ENCODE data around the gene CDX1.

Gene CDX1

DNA sequence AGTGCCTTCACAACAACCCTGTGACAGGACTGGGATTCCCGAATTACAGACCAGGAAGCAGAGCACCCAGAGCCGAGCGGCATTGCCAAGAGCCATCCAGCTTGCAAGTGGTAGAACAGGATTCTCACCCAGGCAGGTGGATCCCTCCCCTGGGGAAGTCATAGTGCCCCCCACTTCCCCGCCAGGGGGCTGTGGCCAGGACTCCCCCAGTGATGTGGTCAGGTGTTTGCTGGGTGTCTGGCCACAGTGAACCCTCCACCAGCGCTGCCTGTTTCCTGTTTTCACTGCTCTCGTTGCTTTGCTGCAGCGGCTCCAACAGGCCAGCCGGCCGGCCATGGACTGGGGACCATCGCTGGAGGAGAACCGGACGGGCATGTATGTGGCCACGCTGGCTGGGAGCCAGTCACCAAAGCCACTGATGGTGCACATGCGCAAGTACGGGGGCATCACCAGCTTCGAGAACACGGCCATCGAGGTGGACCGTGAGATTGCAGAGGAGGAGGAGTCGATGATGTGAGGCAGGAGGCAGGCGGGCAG is 42.6 kb downstream of the CDX1 start:
- no peak for TF ChIP-seq CTCF (IDR thresholded peaks at IDR 0.05; ENCODE audit: extremely low read depth, missing control alignments)
- no peak for DNase-seq (ENCODE audit: low spot score)

DNA sequence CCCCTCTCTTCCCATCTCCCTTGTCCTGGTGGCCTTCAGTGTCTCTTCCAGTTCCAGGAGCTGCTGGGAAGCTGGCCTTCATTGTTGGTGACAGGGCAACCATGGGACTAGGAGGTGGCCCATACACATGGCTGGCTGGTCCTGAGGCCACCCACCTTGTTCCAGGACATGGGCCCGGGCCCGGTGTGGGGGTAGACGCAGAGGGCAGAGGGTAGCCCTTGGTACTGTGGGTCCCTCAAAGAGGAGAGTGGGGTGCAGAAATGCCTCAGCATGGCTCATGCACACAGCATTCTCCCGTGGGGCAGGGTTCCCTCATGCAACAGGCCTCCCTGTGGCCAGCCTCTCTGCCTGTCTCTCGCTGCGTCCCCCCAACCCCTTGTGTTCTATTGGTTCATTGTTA is 44.1 kb downstream of the CDX1 start:
- no peak for DNase-seq (ENCODE audit: low spot score)
- no peak for TF ChIP-seq CTCF (IDR thresholded peaks at IDR 0.05; ENCODE audit: extremely low read depth, missing control alignments)

DNA sequence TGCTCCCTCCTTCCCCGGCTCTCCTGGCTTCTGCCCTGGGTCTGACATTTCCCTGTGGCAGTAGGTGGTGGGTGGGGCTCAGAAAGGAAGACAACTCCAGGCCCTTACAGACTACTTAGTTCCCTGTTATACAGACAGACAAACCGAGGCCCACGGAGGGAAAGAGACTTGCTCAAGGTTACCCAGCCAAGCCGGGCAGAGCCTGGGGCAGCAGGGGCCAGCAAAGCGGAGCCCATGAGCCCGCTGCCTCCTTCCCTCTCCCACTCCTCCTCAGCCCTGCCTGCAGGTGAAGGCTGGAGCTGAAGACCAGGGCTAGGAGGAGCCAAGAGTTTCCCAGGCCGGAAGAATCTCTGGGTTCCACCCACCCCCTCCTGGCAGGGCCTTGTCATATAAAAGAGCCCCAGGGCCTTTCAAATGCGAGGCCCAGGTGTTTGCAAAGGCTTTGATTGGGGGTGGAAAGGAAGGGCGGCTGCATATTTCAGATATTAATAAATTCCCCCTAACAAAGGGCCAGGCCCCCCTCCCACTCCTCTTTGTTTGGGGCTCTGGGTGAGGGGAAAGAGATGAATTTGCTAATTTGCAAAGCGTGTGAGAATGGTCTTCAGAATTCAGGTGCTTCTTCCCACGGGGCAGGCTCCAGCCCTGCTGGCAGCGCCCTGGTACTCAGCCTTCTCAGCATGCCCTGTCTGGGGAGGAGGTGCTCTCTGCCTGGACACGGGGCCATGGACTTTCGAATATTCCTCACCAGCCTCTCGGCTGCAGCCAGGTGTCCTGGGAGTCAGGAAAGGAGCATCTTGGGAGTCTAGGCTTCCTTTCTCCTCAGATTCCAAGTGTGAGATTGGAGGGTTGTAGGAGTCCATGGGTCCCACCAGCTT is 44.8 kb downstream of the CDX1 start:
- TF ChIP-seq CTCF (IDR thresholded peaks at IDR 0.05; ENCODE audit: extremely low read depth, missing control alignments), result no peak
- no peak for DNase-seq (ENCODE audit: low spot score)

DNA sequence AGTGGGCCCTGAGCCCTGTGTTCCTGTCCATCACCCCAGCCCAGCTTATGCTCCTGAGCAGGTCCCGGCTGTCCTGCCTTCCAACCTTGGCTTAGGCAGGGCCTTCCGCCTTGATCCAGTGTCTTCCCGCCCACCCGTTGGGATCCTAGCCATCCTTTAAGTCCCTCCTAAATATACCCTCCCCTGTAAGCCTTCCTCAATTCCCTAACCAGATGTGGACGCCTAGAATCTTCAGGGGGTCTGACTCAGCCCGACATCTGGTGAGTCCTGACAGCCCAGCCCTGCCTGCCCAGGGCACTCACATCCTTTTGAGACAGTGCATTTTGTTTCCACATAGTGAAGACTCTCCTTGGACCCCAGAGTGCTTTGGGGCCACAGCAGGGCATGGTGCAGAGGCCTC is 47.0 kb downstream of the CDX1 start:
- DNase-seq (ENCODE audit: low spot score), result no peak
- no peak for TF ChIP-seq CTCF (IDR thresholded peaks at IDR 0.05; ENCODE audit: extremely low read depth, missing control alignments)

DNA sequence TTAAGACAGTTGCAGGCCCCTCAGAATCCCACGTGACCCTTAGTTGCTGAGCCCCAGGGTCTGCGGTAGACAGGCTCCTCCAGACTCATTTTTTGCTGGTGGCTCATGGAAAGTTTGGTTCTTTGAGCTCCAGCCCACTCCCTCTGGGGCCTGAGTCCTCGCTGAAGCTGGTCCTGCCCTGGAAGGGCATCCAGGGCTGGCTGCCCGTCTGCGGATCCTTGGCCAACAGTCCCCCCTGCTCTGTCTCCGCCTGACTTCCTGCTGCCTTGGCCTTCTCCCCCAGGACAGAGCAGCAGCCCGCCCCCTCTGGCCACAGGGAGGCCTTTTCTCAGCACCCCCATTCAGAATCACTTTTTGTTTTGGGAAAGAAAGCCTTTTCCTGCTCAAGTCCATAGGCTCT is 47.7 kb downstream of the CDX1 start:
- DNase-seq (ENCODE audit: low spot score), result no peak
- TF ChIP-seq CTCF (IDR thresholded peaks at IDR 0.05; ENCODE audit: extremely low read depth, missing control alignments), result no peak

GRCh38 chr5:150215979-150216944 is 49.7 kb downstream of the CDX1 start:
- no peak for TF ChIP-seq CTCF (IDR thresholded peaks at IDR 0.05; ENCODE audit: extremely low read depth, missing control alignments)
- no peak for DNase-seq (ENCODE audit: low spot score)

Data from GM20000 (cell line).